Endodermal cell (in vitro differentiated cells): ENCODE results near the gene SYCE3. TPM values are rescaled to one million over a fixed set of nuclear protein-coding genes. Genes with fewer than 3 reads are reported as not detected.
A peak's percentile ranks its signal among the peaks of the same experiment; 100 is the strongest.

ENCODE experiments used
- DNase-seq: peaks from one replicate; pipeline ENCODE4 v3.0.0-alpha.2; 2017
- H3K27ac ChIP-seq: 2 replicates; pipeline ENCODE4 v1.5.1; 2013; ENCODE audit warnings: mild to moderate bottlenecking, low read depth, low read length, moderate library complexity
- H3K27me3 ChIP-seq: 2 replicates; pipeline ENCODE4 v1.6.1; 2013; ENCODE audit warnings: mild to moderate bottlenecking, low read length, moderate library complexity; ENCODE audit not compliant: insufficient read depth, control insufficient read depth, poor library complexity, severe bottlenecking
- H3K36me3 ChIP-seq: 2 replicates; pipeline ENCODE4 v1.7.0; 2013; ENCODE audit warnings: mild to moderate bottlenecking, low read length, moderate library complexity; ENCODE audit not compliant: control insufficient read depth, insufficient read depth
- H3K4me1 ChIP-seq: one replicate; pipeline ENCODE4 v1.7.0; 2013; ENCODE audit warnings: low read length; ENCODE audit not compliant: control insufficient read depth, insufficient read depth
- H3K4me3 ChIP-seq: 2 replicates; pipeline ENCODE4 v1.5.1; 2013; ENCODE audit warnings: mild to moderate bottlenecking, low read length, moderate library complexity
- H3K9ac ChIP-seq: 2 replicates; pipeline ENCODE4 v1.6.1; 2013; ENCODE audit warnings: mild to moderate bottlenecking, low read length, moderate library complexity; ENCODE audit not compliant: poor library complexity, severe bottlenecking; ENCODE audit errors: extremely low read depth
- H3K9me3 ChIP-seq: 2 replicates; pipeline ENCODE4 v1.6.1; 2013; ENCODE audit warnings: mild to moderate bottlenecking, low read length, moderate library complexity; ENCODE audit not compliant: control insufficient read depth
- H3K27ac Mint-ChIP-seq: 2 replicates; pipeline ENCODE4 v1.8.0; 2020; ENCODE audit warnings: mixed read lengths
- H3K27me3 Mint-ChIP-seq: 2 replicates; pipeline ENCODE4 v1.8.0; 2021; ENCODE audit warnings: mild to moderate bottlenecking, mixed read lengths; ENCODE audit not compliant: insufficient read depth
- H3K36me3 Mint-ChIP-seq: 2 replicates; pipeline ENCODE4 v1.8.0; 2020; ENCODE audit warnings: low read depth, mixed read lengths
- H3K4me1 Mint-ChIP-seq: 2 replicates; pipeline ENCODE4 v1.8.0; 2020; ENCODE audit warnings: mixed read lengths
- H3K4me3 Mint-ChIP-seq: 2 replicates; pipeline ENCODE4 v1.8.0; 2020; ENCODE audit warnings: mild to moderate bottlenecking, moderate library complexity, mixed read lengths
- H3K9me3 Mint-ChIP-seq: 2 replicates; pipeline ENCODE4 v1.8.0; 2020; ENCODE audit warnings: mild to moderate bottlenecking, mixed read lengths
- WGBS, 2 experiments: methylation state at CpG; one replicate each; pipeline versions ENCODE4 v1.1.5 to v1.1.7; 2013; ENCODE audit warnings: missing lambda C conversion rate in 2 of 2, mixed read lengths in 1 of 2; ENCODE audit not compliant: insufficient coverage in 1 of 2, insufficient read length in 1 of 2; 5-methylcytosine and 5-hydroxymethylcytosine counted together
- total RNA-seq, 2 donors: library from RNA; stranded (reverse); fragmentation: NEBNext Ultra II Directional in 1 of 2; extraction: Animal tissue kit (Norgen Biotek cat#: 25700) in 1 of 2; gene quantifications; 2 replicates in 1 of 2; 3 replicates in 1 of 2; pipeline ENCODE4 v1.2.1, GENCODE V29; 2021
- TF ChIP-seq, protein P1 (sequence below): fragments of 200-600 bp; sonication (generic); conservative IDR thresholded peaks from 2 replicates; pipeline ENCODE4 v1.5.0; 2021; ENCODE audit warnings: antibody characterized with exemption, mild to moderate bottlenecking

Gene SYCE3
- total RNA-seq, 2 donors from 2014 or later = 0.70 to 0.91 TPM

DNA sequence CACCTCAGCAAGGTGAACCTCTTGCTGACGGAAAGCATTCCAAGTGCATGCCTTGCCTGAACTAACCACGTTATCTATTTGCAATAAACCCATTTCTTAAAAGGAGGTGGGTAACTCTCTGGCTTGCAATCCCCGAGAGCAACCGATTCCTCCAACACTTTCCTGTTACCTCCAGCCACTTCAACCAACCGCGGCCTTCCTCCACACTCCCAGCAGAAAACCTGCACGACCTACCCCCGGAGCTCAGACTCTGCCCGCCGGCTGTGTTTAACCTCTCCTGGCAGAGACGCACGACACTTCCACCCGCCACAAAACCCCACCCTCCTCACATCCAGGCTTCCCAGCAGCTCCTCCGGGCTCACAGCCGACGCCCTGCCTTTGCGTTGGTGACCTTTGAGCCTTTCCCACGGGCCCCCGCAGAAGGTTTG lies 38.0 kb downstream of the SYCE3 start:
- peak overlapping the region; percentile 75 for H3K9ac ChIP-seq
- H3K27me3 Mint-ChIP-seq = peaks cover 29% of the 10 kb centered on the region
- H3K4me3 ChIP-seq = peak overlapping the region; percentile 88
- TF ChIP-seq, protein P1, sequence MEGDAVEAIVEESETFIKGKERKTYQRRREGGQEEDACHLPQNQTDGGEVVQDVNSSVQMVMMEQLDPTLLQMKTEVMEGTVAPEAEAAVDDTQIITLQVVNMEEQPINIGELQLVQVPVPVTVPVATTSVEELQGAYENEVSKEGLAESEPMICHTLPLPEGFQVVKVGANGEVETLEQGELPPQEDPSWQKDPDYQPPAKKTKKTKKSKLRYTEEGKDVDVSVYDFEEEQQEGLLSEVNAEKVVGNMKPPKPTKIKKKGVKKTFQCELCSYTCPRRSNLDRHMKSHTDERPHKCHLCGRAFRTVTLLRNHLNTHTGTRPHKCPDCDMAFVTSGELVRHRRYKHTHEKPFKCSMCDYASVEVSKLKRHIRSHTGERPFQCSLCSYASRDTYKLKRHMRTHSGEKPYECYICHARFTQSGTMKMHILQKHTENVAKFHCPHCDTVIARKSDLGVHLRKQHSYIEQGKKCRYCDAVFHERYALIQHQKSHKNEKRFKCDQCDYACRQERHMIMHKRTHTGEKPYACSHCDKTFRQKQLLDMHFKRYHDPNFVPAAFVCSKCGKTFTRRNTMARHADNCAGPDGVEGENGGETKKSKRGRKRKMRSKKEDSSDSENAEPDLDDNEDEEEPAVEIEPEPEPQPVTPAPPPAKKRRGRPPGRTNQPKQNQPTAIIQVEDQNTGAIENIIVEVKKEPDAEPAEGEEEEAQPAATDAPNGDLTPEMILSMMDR = no peak
- H3K4me3 Mint-ChIP-seq = peak overlapping the region; percentile 70
- no peak for DNase-seq
- H3K36me3 Mint-ChIP-seq = peaks cover 11% of the 10 kb centered on the region
- H3K27me3 ChIP-seq = peaks cover 18% of the 10 kb centered on the region
- H3K9me3 Mint-ChIP-seq = no peaks in the 10 kb centered on the region
- peak overlapping the region; percentile 87 for H3K27ac Mint-ChIP-seq
- no peaks in the 10 kb centered on the region for H3K4me1 ChIP-seq
- peak overlapping the region; percentile 49 for H3K27ac ChIP-seq
- H3K9me3 ChIP-seq = no peaks in the 10 kb centered on the region
- WGBS, 2 experiments = 32 to 39% methylated on average over 12 to 19 of the region's 19 CpGs
- H3K36me3 ChIP-seq = peaks cover 17% of the 10 kb centered on the region
- H3K4me1 Mint-ChIP-seq = peaks cover 9% of the 10 kb centered on the region

DNA sequence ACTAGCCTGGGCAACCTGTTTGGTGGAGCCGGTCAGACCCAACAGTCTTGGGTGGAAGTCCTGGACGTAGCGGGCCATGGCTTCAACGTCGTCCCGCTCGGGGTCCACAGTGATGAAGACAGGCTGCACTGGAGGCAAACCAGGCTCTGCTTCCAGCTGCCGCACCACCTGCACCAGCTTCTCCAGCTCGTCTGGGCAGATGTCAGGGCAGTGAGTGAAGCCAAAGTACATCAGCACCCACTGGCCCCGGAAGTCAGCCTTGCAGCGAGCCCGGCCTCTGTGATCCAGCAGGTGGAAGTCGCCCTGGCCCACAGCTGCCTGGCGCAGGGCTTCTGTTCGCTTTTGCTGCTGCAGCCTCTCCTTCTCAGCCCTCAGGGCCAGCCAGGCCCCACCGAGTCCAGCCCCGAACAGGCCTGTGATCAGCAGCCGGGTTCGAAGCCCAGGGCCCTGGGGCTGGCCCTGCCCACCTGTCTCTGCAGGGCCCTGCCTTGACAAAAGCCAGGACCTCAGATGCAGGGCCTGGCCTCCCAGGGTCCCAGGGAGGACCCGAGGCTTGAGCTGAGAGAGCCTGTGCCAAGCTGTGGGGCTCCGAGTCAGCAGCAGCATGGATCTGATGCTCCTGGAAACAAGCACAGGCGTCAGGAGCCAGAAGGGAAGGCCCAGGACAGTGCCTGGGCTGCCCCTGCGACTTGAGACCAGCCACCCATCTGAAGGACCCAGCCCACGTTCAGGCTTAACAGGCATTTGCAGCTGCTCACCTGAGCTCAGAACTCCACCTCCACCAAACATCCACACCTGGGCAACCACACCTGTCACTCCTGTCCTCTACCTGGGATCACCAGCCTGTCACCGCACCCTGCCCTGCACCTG lies 38.7 kb downstream of the SYCE3 start:
- H3K9me3 ChIP-seq = no peaks in the 10 kb centered on the region
- H3K27me3 ChIP-seq = peaks cover 12% of the 10 kb centered on the region
- Mint-ChIP-seq H3K27me3 (peaks cover 22% of the 10 kb centered on the region), H3K27ac (peak overlapping the region; percentile 87), H3K36me3 (peaks cover 15% of the 10 kb centered on the region), H3K4me1 (peaks cover 9% of the 10 kb centered on the region), H3K4me3 (peak overlapping the region; percentile 70), H3K9me3 (no peaks in the 10 kb centered on the region)
- DNase-seq = no peak
- WGBS, 2 experiments = 90 to 93% methylated on average over 21 to 25 of the region's 25 CpGs
- H3K36me3 ChIP-seq = peaks cover 23% of the 10 kb centered on the region
- TF ChIP-seq, protein P1 = no peak
- peak overlapping the region; percentile 75 for H3K9ac ChIP-seq
- no peak overlapping the region for H3K27ac ChIP-seq
- H3K4me3 ChIP-seq = peak overlapping the region; percentile 88
- no peaks in the 10 kb centered on the region for H3K4me1 ChIP-seq

- Histone ChIP-seq H3K4me1 (no peaks in the 10 kb centered on the region), H3K36me3 (peaks cover 25% of the 10 kb centered on the region), H3K9me3 (no peaks in the 10 kb centered on the region), H3K27me3 (peaks cover 5% of the 10 kb centered on the region), H3K27ac (no peak overlapping the region), H3K4me3 (no peak overlapping the region), H3K9ac (no peak overlapping the region)
- WGBS, 2 experiments = 95 to 96% methylated on average over 15 to 16 of the region's 16 CpGs
- TF ChIP-seq, protein P1 = no peak
- Mint-ChIP-seq H3K27me3 (peaks cover 16% of the 10 kb centered on the region), H3K4me1 (peaks cover 9% of the 10 kb centered on the region), H3K27ac (no peak overlapping the region), H3K4me3 (peak overlapping the region; percentile 8), H3K36me3 (peaks cover 18% of the 10 kb centered on the region), H3K9me3 (no peaks in the 10 kb centered on the region)
- no peak for DNase-seq
These were observed 39.3 kb downstream of the SYCE3 start for GRCh38 chr22:50523458-50523805.
